Peyer's patch (tissue), 4 donors: Measurements from ENCODE around the gene MAP3K12.

Experiments used
- CTCF ChIP-seq, 6 experiments: fragments of 450-650 bp in 4 of 6; fragments of 200-600 bp in 2 of 6; sonication (generic) in 1 of 6; IDR thresholded peaks; one replicate each; pipeline ENCODE4 v1.5.1; 2017 to 2019; ENCODE audit warnings: antibody characterized with exemption in 6 of 6, mild to moderate bottlenecking in 3 of 6, moderate library complexity in 1 of 6
- POLR2A ChIP-seq, 2 donors: fragments of 450-650 bp; IDR thresholded peaks; one replicate each; pipeline ENCODE4 v1.5.1; 2017; ENCODE audit warnings: antibody characterized with exemption in 2 of 2, mild to moderate bottlenecking in 2 of 2, moderate library complexity in 2 of 2

GRCh38 chr12:53539526-53539925 lies 40.3 kb upstream of the MAP3K12 start:
- no peak for TF ChIP-seq CTCF (IDR thresholded peaks at IDR 0.05)
- no peak for TF ChIP-seq POLR2A (IDR thresholded peaks at IDR 0.05)
